OCI-LY3 (cell line): ENCODE measurements around the gene PLEKHA6.

Experiments used
- H2AFZ ChIP-seq: fragments of 200-600, 300-600 bp; shearing (Covaris generic); 2 replicates; pipeline ENCODE4 v1.6.0; 2014; ENCODE audit warnings: antibody characterized with exemption, low read depth, low read length
- H3K27ac ChIP-seq: fragments of 200-600, 300-600 bp; sonication (generic); 2 replicates; pipeline ENCODE4 v1.5.1; 2014; ENCODE audit warnings: mild to moderate bottlenecking, low read length, moderate library complexity, mixed read lengths
- H3K27me3 ChIP-seq: fragments of 200-600, 300-600 bp; sonication (generic); 2 replicates; pipeline ENCODE4 v1.6.1; 2014; ENCODE audit warnings: low read depth, low read length, mixed read lengths
- H3K36me3 ChIP-seq: fragments of 200-600, 300-600 bp; sonication (generic); replicated peaks from 2 replicates; pipeline ENCODE3; 2014; ENCODE audit warnings: low read depth, low read length, mixed read lengths
- H3K4me1 ChIP-seq: fragments of 300-600, 200-600 bp; sonication (generic); 2 replicates; pipeline ENCODE4 v1.6.1; 2014; ENCODE audit warnings: low read length, mixed read lengths
- H3K4me2 ChIP-seq: fragments of 200-600, 300-600 bp; sonication (generic); 2 replicates; pipeline ENCODE4 v1.6.1; 2014; ENCODE audit warnings: low read length, mixed read lengths
- H3K4me3 ChIP-seq: fragments of 300-600, 200-600 bp; sonication (generic); 2 replicates; pipeline ENCODE4 v1.5.1; 2014; ENCODE audit warnings: antibody characterized with exemption, mild to moderate bottlenecking, low read length, moderate library complexity
- H3K79me2 ChIP-seq: fragments of 300-600, 200-600 bp; shearing (Covaris generic); 2 replicates; pipeline ENCODE4 v1.6.1; 2014; ENCODE audit warnings: mild to moderate bottlenecking, low read length, mixed read lengths
- H3K9ac ChIP-seq: fragments of 300-600, 200-600 bp; shearing (Covaris generic); 2 replicates; pipeline ENCODE4 v1.6.0; 2014; ENCODE audit warnings: mild to moderate bottlenecking, low read length, moderate library complexity
- H3K9me3 ChIP-seq: fragments of 200-600, 300-600 bp; shearing (Covaris generic); 2 replicates; pipeline ENCODE4 v1.6.1; 2014; ENCODE audit warnings: low read length, mixed read lengths; ENCODE audit not compliant: insufficient read depth
- H4K20me1 ChIP-seq: fragments of 200-600, 300-600 bp; sonication (generic); 2 replicates; pipeline ENCODE4 v1.6.1; 2016; ENCODE audit warnings: low read length, mixed read lengths; ENCODE audit not compliant: insufficient read depth
- CTCF ChIP-seq: fragments of 200-600, 300-600 bp; sonication (generic); IDR thresholded peaks from 2 replicates; pipeline ENCODE4 v1.5.1; 2014; ENCODE audit warnings: antibody characterized with exemption, low read length, low read depth
- EZH2phosphoT487 ChIP-seq: fragments of 200-600 bp; shearing (Covaris generic); IDR thresholded peaks from 2 replicates; pipeline ENCODE4 v1.6.1; 2018; ENCODE audit warnings: antibody characterized with exemption, mixed run types, low read depth

Gene PLEKHA6

GRCh38 chr1:204368996-204369726 is 9.4 kb upstream of the PLEKHA6 start:
- no peak for TF ChIP-seq EZH2phosphoT487
- no peak for TF ChIP-seq CTCF
- H3K4me3 ChIP-seq: no peak overlapping the region
- H3K9me3 ChIP-seq: no peaks in the 10 kb centered on the region
- H3K27ac ChIP-seq: no peak overlapping the region
- H3K27me3 ChIP-seq: peaks cover 45% of the 10 kb centered on the region
- H3K79me2 ChIP-seq: no peaks in the 10 kb centered on the region
- H3K9ac ChIP-seq: no peak overlapping the region
- no peaks in the 10 kb centered on the region for H4K20me1 ChIP-seq
- no peak overlapping the region for H2AFZ ChIP-seq
- H3K36me3 ChIP-seq: no peaks in the 10 kb centered on the region
- H3K4me1 ChIP-seq: no peaks in the 10 kb centered on the region
- no peak overlapping the region for H3K4me2 ChIP-seq

GRCh38 chr1:204367956-204368355 is 8.2 kb upstream of the PLEKHA6 start:
- Histone ChIP-seq H3K79me2 (no peaks in the 10 kb centered on the region), H2AFZ (no peak overlapping the region), H3K27ac (no peak overlapping the region), H3K4me2 (no peak overlapping the region), H3K36me3 (no peaks in the 10 kb centered on the region), H3K4me3 (no peak overlapping the region), H3K9ac (no peak overlapping the region), H3K4me1 (peaks cover 3% of the 10 kb centered on the region; the same call in 1 of the 2 replicates), H3K9me3 (no peaks in the 10 kb centered on the region), H4K20me1 (no peaks in the 10 kb centered on the region), H3K27me3 (peaks cover 37% of the 10 kb centered on the region)
- TF ChIP-seq CTCF (no peak), EZH2phosphoT487 (no peak)

GRCh38 chr1:204367193-204367858 is 7.6 kb upstream of the PLEKHA6 start:
- Histone ChIP-seq H3K27ac (no peak overlapping the region), H4K20me1 (no peaks in the 10 kb centered on the region), H3K4me3 (no peak overlapping the region), H3K79me2 (no peaks in the 10 kb centered on the region), H2AFZ (no peak overlapping the region), H3K27me3 (peaks cover 35% of the 10 kb centered on the region), H3K9me3 (no peaks in the 10 kb centered on the region), H3K36me3 (no peaks in the 10 kb centered on the region), H3K4me2 (no peak overlapping the region), H3K9ac (no peak overlapping the region), H3K4me1 (peaks cover 4% of the 10 kb centered on the region; the same call in 1 of the 2 replicates)
- TF ChIP-seq CTCF: no peak
- no peak for TF ChIP-seq EZH2phosphoT487

GRCh38 chr1:204366759-204367158 is 7.0 kb upstream of the PLEKHA6 start:
- H3K27me3 ChIP-seq: peaks cover 35% of the 10 kb centered on the region
- no peaks in the 10 kb centered on the region for H4K20me1 ChIP-seq
- H3K79me2 ChIP-seq: no peaks in the 10 kb centered on the region
- peaks cover 4% of the 10 kb centered on the region; the same call in 1 of the 2 replicates for H3K4me1 ChIP-seq
- TF ChIP-seq EZH2phosphoT487: no peak
- TF ChIP-seq CTCF: peak; percentile 41
- no peak overlapping the region for H3K27ac ChIP-seq
- no peak overlapping the region for H2AFZ ChIP-seq
- no peak overlapping the region for H3K4me2 ChIP-seq
- H3K9me3 ChIP-seq: no peaks in the 10 kb centered on the region
- no peak overlapping the region for H3K9ac ChIP-seq
- H3K36me3 ChIP-seq: no peaks in the 10 kb centered on the region
- no peak overlapping the region for H3K4me3 ChIP-seq
